GM18858 (cell line): ENCODE measurements around the gene TMEM191B.
"Not testable (repeated sequence)": the region's sequence is repeated elsewhere in the genome, so short reads cannot be mapped to it uniquely, and the experiment has no call there.

Experiments
- ATAC-seq: cut with Tn5 transposase; IDR thresholded peaks from one replicate; pipeline ENCODE4 v1.9.1; 2021; ENCODE audit not compliant: unreplicated experiment

Gene TMEM191B

GRCh38 chr22:18554280-18555256 is 27.0 kb downstream of the TMEM191B start:
- ATAC-seq: not testable (repeated sequence)

DNA sequence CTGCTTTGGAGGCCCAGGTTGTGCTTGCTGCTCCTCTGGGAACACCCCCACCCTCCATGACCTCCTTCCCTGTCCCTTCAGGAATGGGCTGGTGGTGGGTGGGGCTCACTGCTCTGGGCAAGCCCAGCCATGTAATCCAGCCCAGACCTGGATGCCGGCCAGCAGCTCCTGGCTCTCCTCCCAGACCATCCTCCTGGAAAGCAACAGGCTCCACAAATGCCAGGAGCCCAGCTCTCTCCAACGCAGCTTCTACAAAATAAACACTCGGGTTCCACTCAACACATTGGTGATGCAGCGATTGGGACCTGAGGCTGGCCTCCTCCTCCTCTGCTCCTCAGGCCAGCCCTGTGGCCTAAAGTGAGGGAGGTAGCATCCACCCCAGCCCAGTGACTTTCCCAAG is 30.9 kb downstream of the TMEM191B start:
- not testable (repeated sequence) for ATAC-seq

- ATAC-seq: not testable (repeated sequence)
Measured at GRCh38 chr22:18558939-18559338, 31.3 kb downstream of the TMEM191B start.

GRCh38 chr22:18560099-18560974 is 32.7 kb downstream of the TMEM191B start:
- ATAC-seq: not testable (repeated sequence)

- ATAC-seq: not testable (repeated sequence)
Measured at GRCh38 chr22:18570509-18571246, 43.1 kb downstream of the TMEM191B start.

DNA sequence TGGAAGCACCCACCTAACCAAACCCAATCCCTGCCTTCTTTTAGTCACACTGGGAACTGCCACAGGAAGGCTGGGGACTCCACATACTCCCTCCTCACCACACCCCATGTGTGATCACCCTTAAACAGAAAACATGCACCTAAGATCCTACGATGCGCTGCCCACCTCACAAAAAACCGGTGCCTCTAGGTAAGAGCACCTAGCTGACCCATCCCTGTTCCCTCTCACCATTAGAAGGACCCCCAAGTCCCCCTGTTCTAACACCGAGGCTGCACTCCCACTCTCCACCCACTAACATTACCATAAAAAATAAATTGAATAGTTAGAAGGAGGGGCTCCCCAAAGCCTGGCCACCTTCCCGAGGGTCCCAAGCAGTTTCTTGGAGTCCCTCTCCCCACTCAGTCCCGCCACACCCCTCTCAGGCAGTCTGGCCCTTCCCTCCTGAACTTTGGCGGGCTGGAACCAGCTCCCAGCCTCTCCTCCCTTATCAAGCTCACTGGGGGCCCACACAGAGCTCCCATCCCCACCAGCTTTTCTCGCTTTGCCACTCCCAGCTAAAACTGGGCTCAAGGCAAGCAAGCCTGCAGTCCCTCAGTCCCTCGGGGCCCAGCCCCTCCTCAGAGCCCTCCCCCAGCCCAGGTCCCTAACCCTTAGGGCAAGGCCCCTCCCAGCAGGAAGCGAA is 46.0 kb downstream of the TMEM191B start:
- ATAC-seq: not testable (repeated sequence)

- ATAC-seq: not testable (repeated sequence)
Measured at GRCh38 chr22:18574555-18574954, 47.0 kb downstream of the TMEM191B start.

DNA sequence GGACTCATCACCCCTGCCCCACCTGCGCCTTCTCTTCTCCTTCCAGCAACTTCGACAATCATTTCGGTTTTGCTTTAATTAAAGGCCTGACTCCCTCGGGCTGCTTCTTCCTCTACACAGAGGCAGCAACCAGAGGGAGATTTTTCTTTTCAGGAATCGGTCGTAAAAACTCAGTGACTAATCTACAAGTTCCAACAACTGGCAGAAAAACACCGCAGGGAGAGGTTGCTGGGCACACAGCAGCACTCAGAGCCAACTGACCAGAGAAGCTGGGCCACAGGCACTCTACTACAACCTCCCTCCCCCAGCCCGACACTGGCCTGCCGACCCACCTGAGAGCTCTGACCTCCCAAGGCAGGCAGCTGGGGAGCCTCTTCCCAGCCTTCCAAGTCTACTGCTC is 48.1 kb downstream of the TMEM191B start:
- not testable (repeated sequence) for ATAC-seq

- not testable (repeated sequence) for ATAC-seq
Measured at GRCh38 chr22:18577090-18577818, 49.7 kb downstream of the TMEM191B start.

DNA sequence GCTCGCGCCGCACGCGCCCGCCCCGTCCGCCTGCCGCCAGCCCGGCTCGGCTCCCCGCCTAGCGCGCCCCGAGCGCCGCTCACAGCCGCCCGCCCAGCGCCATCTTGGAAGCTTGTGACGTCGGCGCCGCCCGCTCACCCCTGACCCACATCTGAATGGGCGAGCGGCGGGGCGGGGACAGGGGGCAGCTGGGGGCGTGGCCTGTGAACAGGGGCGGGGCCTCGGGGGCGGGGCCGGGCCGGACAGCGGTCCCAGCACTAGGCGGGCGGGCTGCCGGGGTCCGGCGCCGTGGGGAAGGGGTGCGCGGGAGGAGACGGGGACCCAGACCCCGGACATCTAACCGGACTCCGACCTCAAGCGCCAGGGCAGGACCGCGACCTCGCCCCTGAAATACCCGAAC is 50.2 kb downstream of the TMEM191B start:
- ATAC-seq: not testable (repeated sequence)
